Ovary (tissue), 9 donors: ENCODE data around the gene MBD5. TPM values are rescaled to one million over a fixed set of nuclear protein-coding genes. Genes with fewer than 3 reads are reported as not detected.

Source experiments
- DNase-seq, 5 donors: peaks; one replicate each; pipeline ENCODE4 v3.0.0-alpha.2; 2019 to 2020
- H3K27ac ChIP-seq, 2 donors: fragments of 200-600 bp; one replicate each; pipeline versions ENCODE4 v1.5.1 to v1.8.0; 2019 to 2022
- H3K27me3 ChIP-seq: fragments of 200-600 bp; one replicate; pipeline ENCODE4 v1.8.0; 2022
- H3K36me3 ChIP-seq: fragments of 200-600 bp; sonication (generic); one replicate; pipeline ENCODE4 v1.5.1; 2019
- H3K4me1 ChIP-seq: one replicate; pipeline ENCODE4 v1.8.1; 2013; ENCODE audit warnings: mild to moderate bottlenecking, moderate library complexity; ENCODE audit not compliant: insufficient read depth
- H3K4me3 ChIP-seq: fragments of 200-600 bp; sonication (generic); one replicate; pipeline ENCODE4 v1.5.1; 2017
- H3K9me3 ChIP-seq, 2 donors: fragments of 200-600 bp in 1 of 2; sonication (generic) in 1 of 2; one replicate each; pipeline versions ENCODE4 v1.5.1 to v1.8.1; 2013 to 2019; ENCODE audit warnings: mild to moderate bottlenecking in 1 of 2, moderate library complexity in 1 of 2
- CTCF ChIP-seq, 3 donors: fragments of 450-650 bp in 2 of 3; fragments of 200-600 bp in 1 of 3; IDR thresholded peaks; one replicate each; pipeline versions ENCODE4 v1.5.1 to v1.8.0; 2016 to 2022; ENCODE audit warnings: antibody characterized with exemption in 3 of 3, mild to moderate bottlenecking in 1 of 3
- EP300 ChIP-seq: sonication (generic); formaldehyde crosslinking; IDR thresholded peaks from one replicate; pipeline ENCODE4 v1.6.1; 2017; ENCODE audit warnings: antibody characterized with exemption
- POLR2A ChIP-seq: fragments of 450-650 bp; IDR thresholded peaks from one replicate; pipeline ENCODE4 v1.6.1; 2017; ENCODE audit warnings: antibody characterized with exemption, mild to moderate bottlenecking, moderate library complexity
- WGBS, 3 donors: extraction: QIAGEN DNeasy Blood & Tissue Kit in 1 of 3; methylation state at CpG; one replicate each; pipeline versions ENCODE4 v1.1.5 to v1.1.7; 2013 to 2017; 5-methylcytosine and 5-hydroxymethylcytosine counted together
- intact Hi-C, 4 donors: fragments of 100-400 bp; cut with DNase I; formaldehyde crosslinking; loops; one replicate each; pipeline versions ENCODE4 v1.11.0 to v1.15.1; 2022 to 2023
- polyA plus RNA-seq, 2 donors: library from polyadenylated mRNA; stranded (reverse); fragments of 200-250 nt in 1 of 2; fragments of 350-450 nt in 1 of 2; fragmentation: Illumina TruSeq in 1 of 2; extraction: RNeasy Lipid Tissue Mini Kit (QIAGEN cat#74804) in 1 of 2; gene quantifications; one replicate each; pipeline ENCODE4 v1.2.3, GENCODE V29; 2013 to 2014
- total RNA-seq, 7 donors: library from RNA; depleted of rRNA in 2 of 7; stranded (reverse); fragments of >200 nt in 2 of 7; fragmentation: NEBNext Ultra II Directional in 3 of 7; extraction: Animal tissue kit (Norgen Biotek cat#: 25700) in 3 of 7; gene quantifications; one replicate each; pipeline versions ENCODE4 v1.1.0 to v1.2.4, GENCODE V29; 2016 to 2023
- donor health status: DM: no; HTN: no; CAD: no; lungs with moderate emphysema.
- donor health status: DM: no; HTN: no; CAD: no.
- donor health status: Bipolar disorder and iron deficiency.
- donor health status: DM: yes; HTN: yes; CAD: no.
- donor health status: DM: no; HTN: no; CAD: no.
- donor health status: DM: yes; HTN: yes; CAD: no.

MBD5 gene
- total and polyA plus RNA-seq, 9 donors: 8.5 to 66.3 (median 45.8) TPM

GRCh38 chr2:148046802-148047201 lies 25.9 kb downstream of the MBD5 start:
- no peaks in the 10 kb centered on the region for H3K9me3 ChIP-seq
- TF ChIP-seq CTCF (IDR thresholded peaks at IDR 0.05) (no peak), POLR2A (no peak), EP300 (no peak)
- H3K4me3 ChIP-seq: no peak overlapping the region
- H3K36me3 ChIP-seq: no peaks in the 10 kb centered on the region
- H3K27me3 ChIP-seq: no peaks in the 10 kb centered on the region
- intact Hi-C loops: no loop called here
- peaks cover 2% of the 10 kb centered on the region for H3K4me1 ChIP-seq
- no peak overlapping the region for H3K27ac ChIP-seq
- no peak for DNase-seq
- WGBS, 3 donors: 90 to 98% (median 95%) methylated on average over 1 of the region's 1 CpG

- Histone ChIP-seq H3K27ac (no peak overlapping the region), H3K27me3 (no peaks in the 10 kb centered on the region), H3K4me1 (peaks cover 2% of the 10 kb centered on the region), H3K36me3 (no peaks in the 10 kb centered on the region), H3K9me3 (no peaks in the 10 kb centered on the region), H3K4me3 (no peak overlapping the region)
- TF ChIP-seq POLR2A (no peak), CTCF (IDR thresholded peaks at IDR 0.05) (no peak), EP300 (no peak)
- intact Hi-C loops: no loop called here
- 45 to 72% (median 48%) methylated on average over 1 of the region's 1 CpG for WGBS, 3 donors
- no peak for DNase-seq
These were observed 27.8 kb downstream of the MBD5 start for GRCh38 chr2:148048475-148049221.

DNA sequence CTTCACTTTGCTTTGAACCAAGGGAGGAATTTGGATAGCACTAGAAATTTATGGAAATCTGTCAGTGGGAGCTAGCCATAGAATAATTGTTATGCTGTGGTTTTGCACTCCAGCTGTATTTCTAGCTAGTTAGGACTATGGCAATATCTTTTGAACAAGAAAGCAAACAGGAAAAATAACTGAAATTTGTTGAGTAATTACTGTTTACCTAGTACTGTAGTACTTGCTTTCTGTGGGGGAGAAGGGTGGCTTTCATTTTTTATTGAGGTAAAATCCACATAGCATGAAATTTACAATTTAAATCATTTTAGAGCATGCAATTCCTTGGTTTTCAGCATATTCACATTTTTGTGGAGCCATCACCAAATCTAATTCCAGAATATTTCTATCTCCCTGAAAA lies 28.4 kb downstream of the MBD5 start:
- Histone ChIP-seq H3K4me3 (no peak overlapping the region), H3K27ac (no peak overlapping the region), H3K27me3 (no peaks in the 10 kb centered on the region), H3K9me3 (no peaks in the 10 kb centered on the region), H3K36me3 (no peaks in the 10 kb centered on the region), H3K4me1 (peaks cover 2% of the 10 kb centered on the region)
- intact Hi-C loops: no loop called here
- TF ChIP-seq POLR2A: no peak
- TF ChIP-seq EP300: no peak
- no peak for TF ChIP-seq CTCF (IDR thresholded peaks at IDR 0.05)
- DNase-seq: no peak

DNA sequence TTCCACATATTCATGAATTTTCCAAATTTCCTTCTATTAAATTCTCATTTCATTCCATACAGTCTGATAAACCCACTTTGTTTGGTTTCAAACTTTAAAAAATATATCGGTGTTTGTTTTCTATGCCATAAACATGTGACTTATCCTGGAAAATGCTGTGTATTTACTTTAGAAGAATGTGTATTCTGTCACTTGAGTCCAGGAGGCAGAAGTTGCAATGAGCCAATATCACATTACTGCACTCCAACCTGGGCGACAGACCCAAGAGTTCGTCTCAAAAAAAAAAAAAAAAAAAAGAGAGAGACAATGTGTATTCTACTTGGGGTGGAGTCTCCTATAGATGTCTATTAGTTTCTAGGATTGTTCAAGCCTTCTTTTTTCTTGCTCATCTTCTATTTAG lies 31.8 kb downstream of the MBD5 start:
- no peaks in the 10 kb centered on the region for H3K27me3 ChIP-seq
- WGBS, 3 donors: 97 to 99% (median 97%) methylated on average over 3 of the region's 3 CpGs
- H3K4me3 ChIP-seq: no peak overlapping the region
- no peak for DNase-seq
- intact Hi-C loops: no loop called here
- no peak overlapping the region for H3K27ac ChIP-seq
- TF ChIP-seq POLR2A (no peak), EP300 (no peak), CTCF (IDR thresholded peaks at IDR 0.05) (no peak)
- peaks cover 2% of the 10 kb centered on the region for H3K4me1 ChIP-seq
- H3K36me3 ChIP-seq: no peaks in the 10 kb centered on the region
- no peaks in the 10 kb centered on the region for H3K9me3 ChIP-seq
